Caco-2 (cell line): ENCODE results near the gene ORC6. TPM values are rescaled to one million over a fixed set of nuclear protein-coding genes. Genes with fewer than 3 reads are reported as not detected.
A peak's percentile ranks its signal among the peaks of the same experiment; 100 is the strongest.

Experiments used
- BruUV-seq: library from RNA; stranded (reverse); fragments of 400-500 nt; replicated peaks from 2 replicates; lab custom pipeline; 2021; lab: Mats Ljungman, UMichigan
- CTCF ChIA-PET: fragments of 300-600 bp; sonication (Branson Sonifier 250); formaldehyde crosslinking; loops from one replicate; lab custom pipeline; 2022; ENCODE audit warnings: antibody characterized with exemption; lab: Charles Lee
- POLR2A ChIA-PET: fragments of 300-600 bp; sonication (Branson Sonifier 250); formaldehyde crosslinking; loops from one replicate; lab custom pipeline; 2022; ENCODE audit warnings: antibody characterized with exemption; lab: Charles Lee
- DNase-seq, 2 experiments: peaks; one replicate each; pipeline versions ENCODE4 v3.0.0 to v3.0.0-alpha.2; 2020 to 2022
- H3K27me3 ChIP-seq: replicated peaks from 2 replicates; pipeline ENCODE4 v1.6.0; 2011; ENCODE audit warnings: low read length; ENCODE audit not compliant: control insufficient read depth, insufficient read depth
- H3K36me3 ChIP-seq: 2 replicates; pipeline ENCODE4 v1.5.1; 2011; ENCODE audit warnings: low read length; ENCODE audit not compliant: control insufficient read depth, insufficient read depth
- H3K4me1 ChIP-seq: fragments of 250-450 bp; sonication (Bioruptor Pico); 2 replicates; pipeline ENCODE4 v1.5.1; 2020; ENCODE audit warnings: mild to moderate bottlenecking
- H3K4me3 ChIP-seq: 2 replicates; pipeline ENCODE4 v1.5.1; 2011; ENCODE audit warnings: low read depth, mild to moderate bottlenecking, control low read depth, low read length
- H3K9me3 ChIP-seq: fragments of 250-450 bp; sonication (Bioruptor Pico); 2 replicates; pipeline ENCODE4 v1.5.1; 2020; ENCODE audit warnings: mild to moderate bottlenecking, moderate library complexity
- H3K27ac Mint-ChIP-seq: one replicate; pipeline ENCODE4 v1.8.0; 2022; ENCODE audit warnings: mixed read lengths; ENCODE audit not compliant: unreplicated experiment
- H3K27me3 Mint-ChIP-seq: one replicate; pipeline ENCODE4 v1.8.0; 2022; ENCODE audit warnings: mixed read lengths; ENCODE audit not compliant: insufficient read depth, unreplicated experiment
- H3K36me3 Mint-ChIP-seq: one replicate; pipeline ENCODE4 v1.8.0; 2022; ENCODE audit warnings: mild to moderate bottlenecking, mixed read lengths; ENCODE audit not compliant: insufficient read depth, unreplicated experiment
- H3K4me1 Mint-ChIP-seq: one replicate; pipeline ENCODE4 v1.8.0; 2022; ENCODE audit warnings: low read depth, mixed read lengths; ENCODE audit not compliant: unreplicated experiment
- H3K4me3 Mint-ChIP-seq: one replicate; pipeline ENCODE4 v1.8.0; 2022; ENCODE audit warnings: mild to moderate bottlenecking, moderate library complexity, mixed read lengths; ENCODE audit not compliant: unreplicated experiment
- H3K9me3 Mint-ChIP-seq: one replicate; pipeline ENCODE4 v1.8.0; 2022; ENCODE audit warnings: mixed read lengths; ENCODE audit not compliant: unreplicated experiment
- CTCF ChIP-seq, 2 experiments: fragments of 200-600 bp in 1 of 2; IDR thresholded peaks; 1 replicate in 1 of 2; 2 replicates in 1 of 2; pipeline versions ENCODE4 v1.5.1 to v1.8.0; 2011 to 2022; ENCODE audit warnings: antibody characterized with exemption in 1 of 2, control low read depth in 1 of 2, inconsistent platforms in 1 of 2, low read depth in 1 of 2, low read length in 1 of 2, mild to moderate bottlenecking in 1 of 2, moderate library complexity in 1 of 2; ENCODE audit not compliant: insufficient read depth in 1 of 2, severe bottlenecking in 1 of 2, unreplicated experiment in 1 of 2
- intact Hi-C: fragments of 100-400 bp; cut with micrococcal nuclease; formaldehyde crosslinking; loops from one replicate; pipeline ENCODE4 v1.10.0; 2022; ENCODE audit not compliant: unreplicated experiment
- total RNA-seq: library from RNA; stranded (reverse); gene quantifications from 2 replicates; pipeline ENCODE4 v1.2.3, GENCODE V29; 2022

The ORC6 gene
- total RNA-seq, 1 experiment from 2014 or later, result 56.3 TPM

- Histone ChIP-seq H3K9me3 (no peaks in the 10 kb centered on the region), H3K4me1 (peaks cover 8% of the 10 kb centered on the region), H3K27me3 (no peaks in the 10 kb centered on the region), H3K36me3 (no peaks in the 10 kb centered on the region), H3K4me3 (no peak overlapping the region)
- CTCF ChIA-PET, result no interaction called here
- BruUV-seq, result no TSS peak
- Mint-ChIP-seq H3K27me3 (no peaks in the 10 kb centered on the region), H3K4me1 (peaks cover 7% of the 10 kb centered on the region), H3K9me3 (no peaks in the 10 kb centered on the region), H3K27ac (no peak overlapping the region), H3K4me3 (no peak overlapping the region), H3K36me3 (peaks cover 8% of the 10 kb centered on the region)
- POLR2A ChIA-PET, result no interaction called here
- intact Hi-C loops, result no loop called here
- TF ChIP-seq CTCF (IDR thresholded peaks at IDR 0.05; ENCODE audit: insufficient read depth in 1 of 2, low read depth in 1 of 2, low read length in 1 of 2, severe bottlenecking in 1 of 2, unreplicated experiment in 1 of 2), result no peak
- no peak for DNase-seq
Measured at GRCh38 chr16:46702030-46702429, 12.6 kb downstream of the ORC6 start.

GRCh38 chr16:46706642-46707041 is 17.2 kb downstream of the ORC6 start:
- CTCF ChIA-PET, result no interaction called here
- no TSS peak for BruUV-seq
- intact Hi-C loops, result loop anchor here (1.0 kb wide), 1 partner anchor 42 kb away; the partner anchor contains the start of gene MYLK3
- POLR2A ChIA-PET, result no interaction called here
- Mint-ChIP-seq H3K4me3 (peak overlapping the region; percentile 39), H3K4me1 (peaks cover 11% of the 10 kb centered on the region), H3K36me3 (no peaks in the 10 kb centered on the region), H3K27me3 (no peaks in the 10 kb centered on the region), H3K9me3 (no peaks in the 10 kb centered on the region), H3K27ac (peak overlapping the region; percentile 68)
- Histone ChIP-seq H3K27me3 (no peaks in the 10 kb centered on the region), H3K36me3 (no peaks in the 10 kb centered on the region), H3K4me3 (no peak overlapping the region), H3K4me1 (peaks cover 15% of the 10 kb centered on the region), H3K9me3 (no peaks in the 10 kb centered on the region)
- no peak for TF ChIP-seq CTCF (IDR thresholded peaks at IDR 0.05; ENCODE audit: insufficient read depth in 1 of 2, low read depth in 1 of 2, low read length in 1 of 2, severe bottlenecking in 1 of 2, unreplicated experiment in 1 of 2)
- no peak for DNase-seq

GRCh38 chr16:46709469-46710005 is 20.1 kb downstream of the ORC6 start:
- Mint-ChIP-seq H3K36me3 (no peaks in the 10 kb centered on the region), H3K27me3 (no peaks in the 10 kb centered on the region), H3K27ac (no peak overlapping the region), H3K4me1 (peaks cover 11% of the 10 kb centered on the region), H3K4me3 (no peak overlapping the region), H3K9me3 (no peaks in the 10 kb centered on the region)
- ChIA-PET POLR2A (no interaction called here), CTCF (no interaction called here)
- no peak for TF ChIP-seq CTCF (IDR thresholded peaks at IDR 0.05; ENCODE audit: insufficient read depth in 1 of 2, low read depth in 1 of 2, low read length in 1 of 2, severe bottlenecking in 1 of 2, unreplicated experiment in 1 of 2)
- no TSS peak for BruUV-seq
- no peak for DNase-seq
- Histone ChIP-seq H3K9me3 (no peaks in the 10 kb centered on the region), H3K4me3 (no peak overlapping the region), H3K4me1 (peaks cover 15% of the 10 kb centered on the region), H3K27me3 (no peaks in the 10 kb centered on the region), H3K36me3 (no peaks in the 10 kb centered on the region)
- intact Hi-C loops, result no loop called here
